K562 (cell line): ENCODE data around the gene SH3D19. TPM values are rescaled to one million over a fixed set of nuclear protein-coding genes. Genes with fewer than 3 reads are reported as not detected.

Experiments used
- ATAC-seq: fragments of 200-7000 bp; cut with Tn5 transposase; 3 replicates; pipeline ENCODE4 v1.9.1; 2020; ENCODE audit warnings: moderate library complexity
- BruUV-seq: library from RNA; stranded (reverse); fragments of 400-500 nt; replicated peaks from 2 replicates; lab custom pipeline; 2021; lab: Mats Ljungman, UMichigan
- CTCF ChIA-PET: fragments of 300-600 bp; formaldehyde crosslinking; extraction: SDS; loops from one replicate; lab custom pipeline; 2021; ENCODE audit warnings: low intra/inter-chr PET ratio; lab: Yijun Ruan, JAX
- POLR2A ChIA-PET: fragments of 300-600, 350-650 bp; sonication (Branson Sonifier 250); formaldehyde crosslinking; extraction: SDS; loops from one replicate; lab custom pipeline; 2021; ENCODE audit warnings: antibody characterized with exemption, inconsistent platforms; lab: Yijun Ruan, JAX
- DNase-seq, 4 experiments: peaks; one replicate each; pipeline versions ENCODE4 v3.0.0 to v3.0.0-alpha.2; 2011 to 2018; ENCODE audit warnings: low spot score in 3 of 4, mixed read lengths in 3 of 4; ENCODE audit errors: extremely low read depth in 1 of 4
- FAIRE-seq: peaks from 2 replicates; lab custom pipeline; 2011; peaks lifted over from hg19 to GRCh38; lab: Jason Lieb, UNC
- H2AFZ ChIP-seq: 2 replicates; pipeline ENCODE4 v1.6.0; 2011; ENCODE audit warnings: low read depth, low read length, control low read depth, inconsistent platforms
- H3K27ac ChIP-seq: fragments of 200-600 bp; 3 replicates; pipeline ENCODE4 v1.8.0; 2011; ENCODE audit warnings: low read depth, mild to moderate bottlenecking, control low read depth, inconsistent platforms, low read length, moderate library complexity, mixed read lengths; ENCODE audit errors: extremely low read depth
- H3K27me3 ChIP-seq, 2 experiments: fragments of 300-600 bp in 1 of 2; 2 replicates in 1 of 2; 3 replicates in 1 of 2; pipeline versions ENCODE4 v1.6.0 to v1.8.0; 2011; ENCODE audit warnings: inconsistent platforms in 2 of 2, low read length in 2 of 2, mild to moderate bottlenecking in 1 of 2, mixed read lengths in 1 of 2, moderate library complexity in 1 of 2; ENCODE audit not compliant: control insufficient read depth in 2 of 2, insufficient read depth in 2 of 2
- H3K36me3 ChIP-seq: fragments of 300-600 bp; 3 replicates; pipeline ENCODE4 v1.8.0; 2011; ENCODE audit warnings: mild to moderate bottlenecking, low read length, inconsistent platforms; ENCODE audit not compliant: control insufficient read depth, insufficient read depth
- H3K4me1 ChIP-seq, 2 experiments: fragments of 200-600 bp in 1 of 2; replicated peaks in 1 of 2; 2 replicates in 1 of 2; 3 replicates in 1 of 2; pipeline versions ENCODE4 v1.5.1 to v1.8.0; 2011; ENCODE audit warnings: inconsistent platforms in 2 of 2, low read length in 2 of 2, mild to moderate bottlenecking in 1 of 2, mixed read lengths in 1 of 2, moderate library complexity in 1 of 2; ENCODE audit not compliant: control insufficient read depth in 2 of 2, insufficient read depth in 2 of 2
- H3K4me2 ChIP-seq: 2 replicates; pipeline ENCODE4 v1.6.1; 2011; ENCODE audit warnings: low read length, control low read depth, inconsistent platforms, mixed read lengths; ENCODE audit not compliant: insufficient read depth
- H3K4me3 ChIP-seq: fragments of 200-600 bp; sonication (generic), shearing (Covaris generic); 2 replicates; pipeline ENCODE4 v1.5.1; 2016; ENCODE audit warnings: control low read depth, inconsistent platforms
- H3K79me2 ChIP-seq: fragments of 200-600 bp; 3 replicates; pipeline ENCODE4 v1.8.0; 2011; ENCODE audit warnings: low read length, inconsistent platforms; ENCODE audit not compliant: control insufficient read depth, insufficient read depth
- H3K9ac ChIP-seq, 2 experiments: 2 replicates each; pipeline versions ENCODE4 v1.6.0 to v1.6.1; 2011; ENCODE audit warnings: low read depth in 2 of 2, low read length in 2 of 2, control low read depth in 1 of 2, inconsistent platforms in 1 of 2, mild to moderate bottlenecking in 1 of 2, mixed read lengths in 1 of 2; ENCODE audit not compliant: insufficient read depth in 1 of 2
- H3K9me1 ChIP-seq: one replicate; pipeline ENCODE4 v1.6.0; 2011; ENCODE audit warnings: inconsistent platforms, mild to moderate bottlenecking, low read length, moderate library complexity; ENCODE audit not compliant: control insufficient read depth, insufficient read depth
- H3K9me3 ChIP-seq: replicated peaks from 2 replicates; pipeline ENCODE4 v1.5.1; 2011; ENCODE audit warnings: low read depth, low read length, inconsistent platforms; ENCODE audit not compliant: control insufficient read depth, insufficient read depth
- H4K20me1 ChIP-seq: replicated peaks from 2 replicates; pipeline ENCODE4 v1.6.1; 2011; ENCODE audit warnings: low read length, inconsistent platforms, mixed read lengths; ENCODE audit not compliant: control insufficient read depth, insufficient read depth
- BRCA1 ChIP-seq, 2 experiments: fragments of 450-650 bp in 1 of 2; sonication (generic) in 1 of 2; formaldehyde crosslinking in 1 of 2; IDR thresholded peaks; 2 replicates each; pipeline versions ENCODE4 v1.5.0 to v1.6.1; 2017 to 2020; ENCODE audit warnings: mild to moderate bottlenecking in 1 of 2, missing genetic modification reagents in 1 of 2
- ESRRB ChIP-seq: fragments of 250-450 bp; sonication (Bioruptor Pico); IDR thresholded peaks from 2 replicates; pipeline ENCODE4 v1.5.0; 2020; ENCODE audit warnings: mild to moderate bottlenecking, moderate library complexity, borderline replicate concordance
- FIP1L1 ChIP-seq: fragments of 200-400 bp; formaldehyde crosslinking; IDR thresholded peaks from 2 replicates; pipeline ENCODE4 v1.6.1; 2018; ENCODE audit warnings: mild to moderate bottlenecking, low read depth, low read length; ENCODE audit not compliant: poor library complexity, severe bottlenecking
- JUNB ChIP-seq: fragments of 450-650 bp; formaldehyde crosslinking; conservative IDR thresholded peaks from 2 replicates; pipeline ENCODE4 v1.4.0; 2020; ENCODE audit warnings: mild to moderate bottlenecking
- LCOR ChIP-seq: sonication (generic); formaldehyde crosslinking; IDR thresholded peaks from 2 replicates; pipeline ENCODE4 v1.8.0; 2022; ENCODE audit warnings: mild to moderate bottlenecking, missing genetic modification reagents
- PHB2 ChIP-seq: fragments of 450-650 bp; IDR thresholded peaks from 2 replicates; pipeline ENCODE4 v1.6.1; 2017; ENCODE audit warnings: low read depth
- POLR2G ChIP-seq: fragments of 200-400 bp; formaldehyde crosslinking; IDR thresholded peaks from 2 replicates; pipeline ENCODE4 v1.6.1; 2017; ENCODE audit warnings: low read depth, mild to moderate bottlenecking, antibody characterized with exemption, low read length, moderate library complexity
- SMAD1 ChIP-seq: fragments of 150-350 bp; IDR thresholded peaks from 2 replicates; pipeline ENCODE4 v1.6.1; 2014; ENCODE audit warnings: low read length, low read depth; ENCODE audit not compliant: partially characterized antibody
- TGIF2 ChIP-seq: sonication (generic); formaldehyde crosslinking; IDR thresholded peaks from 2 replicates; pipeline ENCODE4 v1.8.1; 2022; ENCODE audit warnings: mild to moderate bottlenecking, missing genetic modification reagents, moderate library complexity
- ZNF436 ChIP-seq: fragments of 250-450, 450-650 bp; sonication (Bioruptor Pico); formaldehyde crosslinking; IDR thresholded peaks from 2 replicates; pipeline ENCODE4 v1.7.0; 2020; ENCODE audit warnings: mild to moderate bottlenecking
- WGBS: fragments of 100-300 bp; shearing (Covaris generic); methylation state at CpG from one replicate; pipeline ENCODE4 v1.1.6; 2016; ENCODE audit warnings: low coverage, mixed read lengths; ENCODE audit not compliant: insufficient coverage; ENCODE audit errors: missing lambda C conversion rate; 5-methylcytosine and 5-hydroxymethylcytosine counted together
- in situ Hi-C: fragments of 300-500 bp; cut with MboI; formaldehyde crosslinking; loops from 4 replicates; pipeline ENCODE4 v1.15.0; 2018; ENCODE audit warnings: inconsistent platforms, mixed read lengths
- intact Hi-C: fragments of 100-400 bp; cut with micrococcal nuclease; formaldehyde crosslinking; loops from 2 replicates; pipeline ENCODE4 v1.14.2; 2022
- polyA plus RNA-seq, 8 experiments: library from polyadenylated mRNA; depleted of rRNA in 4 of 8; stranded (reverse) in 5 of 8; unstranded in 3 of 8; fragments of >200 nt; fragmentation: Nextera tagmentation in 2 of 8; fragmentation: Illumina TruSeq in 1 of 8; extraction: Ambion mirVana in 2 of 8; extraction: Trizol in 1 of 8; gene quantifications; 2 replicates each; pipeline versions ENCODE4 v1.2.1 to v1.2.3, GENCODE V29; 2011 to 2014; ENCODE audit warnings: inconsistent platforms in 1 of 8, missing spikeins in 1 of 8
- total RNA-seq, 7 experiments: library from RNA; depleted of rRNA in 6 of 7; stranded (reverse); fragments of >200 nt in 6 of 7; fragmentation: Illumina TruSeq in 2 of 7; extraction: Trizol in 2 of 7; gene quantifications; 2 replicates each; pipeline versions ENCODE4 v1.2.1 to v1.2.3, GENCODE V29; 2011 to 2021; ENCODE audit warnings: low replicate concordance in 1 of 7
- TF ChIP-seq, protein P1 (sequence below): fragments of 450-650 bp; IDR thresholded peaks from 2 replicates; pipeline ENCODE4 v1.7.1; 2018; ENCODE audit warnings: mild to moderate bottlenecking, low read depth; ENCODE audit not compliant: partially characterized antibody
- TF ChIP-seq, protein P2 (sequence below): fragments of 450-650 bp; formaldehyde crosslinking; IDR thresholded peaks from 2 replicates; pipeline ENCODE4 v1.4.0; 2020; ENCODE audit warnings: mild to moderate bottlenecking
- TF ChIP-seq, protein P3 (sequence below): fragments of 450-650 bp; formaldehyde crosslinking; IDR thresholded peaks from 2 replicates; pipeline ENCODE4 v1.4.0; 2020; ENCODE audit warnings: mild to moderate bottlenecking, mixed read lengths

SH3D19 gene
- total and polyA plus RNA-seq, 9 of the 15 experiments (the other 6 are each of a cell fraction or from before 2014, with no cell fraction given), result 0.42 to 2.2 (median 1.1) TPM; not detected in 6

DNA sequence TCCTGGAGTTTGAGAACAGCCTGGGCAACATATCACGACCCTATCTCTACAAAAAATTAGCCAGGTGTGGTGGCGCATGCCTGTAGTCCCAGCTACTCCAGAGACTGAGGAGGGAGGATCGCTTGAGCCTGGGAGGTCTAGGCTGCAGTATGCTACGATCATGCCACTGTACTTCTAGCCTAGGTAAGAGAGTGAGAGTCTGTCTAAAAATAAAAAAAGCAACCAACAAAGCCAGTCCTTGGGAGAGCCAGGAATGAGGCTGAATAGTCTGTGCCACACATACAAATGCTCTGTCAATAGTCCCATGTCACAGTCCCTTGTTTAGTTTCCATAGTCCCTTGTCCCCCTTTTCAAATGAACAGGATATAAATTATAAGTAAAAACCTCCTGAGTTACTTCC lies 67.7 kb downstream of the SH3D19 start:
- WGBS, result 0% methylated on average over 4 of the region's 4 CpGs
- peaks cover 6 to 18% of the 10 kb centered on the region in 2 experiments; a peak in 3 of 5 replicates for H3K27me3 ChIP-seq
- H4K20me1 ChIP-seq, result no peaks in the 10 kb centered on the region; the same call in 1 of the 2 replicates
- H3K4me3 ChIP-seq, result no peak overlapping the region
- H3K4me2 ChIP-seq, result no peak overlapping the region
- in situ Hi-C loops, result no loop called here
- ChIA-PET POLR2A (interaction anchor here (0.6 kb wide), 1 partner anchor 21 kb away, joined by 3 read pairs; no protein-coding TSS in a partner anchor), CTCF (no interaction called here)
- H3K9me3 ChIP-seq, result no peaks in the 10 kb centered on the region
- ATAC-seq (no peak), DNase-seq (no peak), FAIRE-seq (no peak)
- H2AFZ ChIP-seq, result no peak overlapping the region
- no peaks in the 10 kb centered on the region for H3K36me3 ChIP-seq
- no peaks in the 10 kb centered on the region for H3K9me1 ChIP-seq
- no peak overlapping the region for H3K27ac ChIP-seq
- intact Hi-C loops, result no loop called here
- no peak overlapping the region for H3K9ac ChIP-seq
- BruUV-seq, result no TSS peak
- H3K4me1 ChIP-seq, result no peaks in the 10 kb centered on the region
- no peaks in the 10 kb centered on the region for H3K79me2 ChIP-seq
- TF ChIP-seq JUNB (CRISPR knock-in tag) (no peak), ESRRB (CRISPR knock-in tag) (no peak), POLR2G (no peak), ZNF436 (CRISPR knock-in tag) (no peak), BRCA1 (IDR thresholded peaks at IDR 0.05) (no peak), BRCA1 (CRISPR knock-in tag; IDR thresholded peaks at IDR 0.05) (no peak), SMAD1 (no peak), TGIF2 (CRISPR knock-in tag) (no peak), PHB2 (no peak), FIP1L1 (no peak), LCOR (CRISPR knock-in tag) (no peak)
- TF ChIP-seq, protein P1, sequence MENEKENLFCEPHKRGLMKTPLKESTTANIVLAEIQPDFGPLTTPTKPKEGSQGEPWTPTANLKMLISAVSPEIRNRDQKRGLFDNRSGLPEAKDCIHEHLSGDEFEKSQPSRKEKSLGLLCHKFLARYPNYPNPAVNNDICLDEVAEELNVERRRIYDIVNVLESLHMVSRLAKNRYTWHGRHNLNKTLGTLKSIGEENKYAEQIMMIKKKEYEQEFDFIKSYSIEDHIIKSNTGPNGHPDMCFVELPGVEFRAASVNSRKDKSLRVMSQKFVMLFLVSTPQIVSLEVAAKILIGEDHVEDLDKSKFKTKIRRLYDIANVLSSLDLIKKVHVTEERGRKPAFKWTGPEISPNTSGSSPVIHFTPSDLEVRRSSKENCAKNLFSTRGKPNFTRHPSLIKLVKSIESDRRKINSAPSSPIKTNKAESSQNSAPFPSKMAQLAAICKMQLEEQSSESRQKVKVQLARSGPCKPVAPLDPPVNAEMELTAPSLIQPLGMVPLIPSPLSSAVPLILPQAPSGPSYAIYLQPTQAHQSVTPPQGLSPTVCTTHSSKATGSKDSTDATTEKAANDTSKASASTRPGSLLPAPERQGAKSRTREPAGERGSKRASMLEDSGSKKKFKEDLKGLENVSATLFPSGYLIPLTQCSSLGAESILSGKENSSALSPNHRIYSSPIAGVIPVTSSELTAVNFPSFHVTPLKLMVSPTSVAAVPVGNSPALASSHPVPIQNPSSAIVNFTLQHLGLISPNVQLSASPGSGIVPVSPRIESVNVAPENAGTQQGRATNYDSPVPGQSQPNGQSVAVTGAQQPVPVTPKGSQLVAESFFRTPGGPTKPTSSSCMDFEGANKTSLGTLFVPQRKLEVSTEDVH, result no peak
- TF ChIP-seq, protein P2, sequence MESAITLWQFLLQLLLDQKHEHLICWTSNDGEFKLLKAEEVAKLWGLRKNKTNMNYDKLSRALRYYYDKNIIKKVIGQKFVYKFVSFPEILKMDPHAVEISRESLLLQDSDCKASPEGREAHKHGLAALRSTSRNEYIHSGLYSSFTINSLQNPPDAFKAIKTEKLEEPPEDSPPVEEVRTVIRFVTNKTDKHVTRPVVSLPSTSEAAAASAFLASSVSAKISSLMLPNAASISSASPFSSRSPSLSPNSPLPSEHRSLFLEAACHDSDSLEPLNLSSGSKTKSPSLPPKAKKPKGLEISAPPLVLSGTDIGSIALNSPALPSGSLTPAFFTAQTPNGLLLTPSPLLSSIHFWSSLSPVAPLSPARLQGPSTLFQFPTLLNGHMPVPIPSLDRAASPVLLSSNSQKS, result no peak
- TF ChIP-seq, protein P3, sequence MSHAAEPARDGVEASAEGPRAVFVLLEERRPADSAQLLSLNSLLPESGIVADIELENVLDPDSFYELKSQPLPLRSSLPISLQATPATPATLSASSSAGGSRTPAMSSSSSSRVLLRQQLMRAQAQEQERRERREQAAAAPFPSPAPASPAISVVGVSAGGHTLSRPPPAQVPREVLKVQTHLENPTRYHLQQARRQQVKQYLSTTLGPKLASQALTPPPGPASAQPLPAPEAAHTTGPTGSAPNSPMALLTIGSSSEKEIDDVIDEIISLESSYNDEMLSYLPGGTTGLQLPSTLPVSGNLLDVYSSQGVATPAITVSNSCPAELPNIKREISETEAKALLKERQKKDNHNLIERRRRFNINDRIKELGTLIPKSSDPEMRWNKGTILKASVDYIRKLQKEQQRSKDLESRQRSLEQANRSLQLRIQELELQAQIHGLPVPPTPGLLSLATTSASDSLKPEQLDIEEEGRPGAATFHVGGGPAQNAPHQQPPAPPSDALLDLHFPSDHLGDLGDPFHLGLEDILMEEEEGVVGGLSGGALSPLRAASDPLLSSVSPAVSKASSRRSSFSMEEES (CRISPR knock-in tag), result no peak
